Esophagus muscularis mucosa (tissue), 4 donors: Measurements from ENCODE around the gene ATAD5.

Experiments used
- CTCF ChIP-seq, 3 experiments: fragments of 200-600 bp in 2 of 3; fragments of 450-650 bp in 1 of 3; sonication (generic) in 2 of 3; IDR thresholded peaks; one replicate each; pipeline ENCODE4 v1.5.1; 2017 to 2019; ENCODE audit warnings: antibody characterized with exemption in 3 of 3, mild to moderate bottlenecking in 2 of 3, moderate library complexity in 1 of 3
- EP300 ChIP-seq: sonication (generic); formaldehyde crosslinking; IDR thresholded peaks from one replicate; pipeline ENCODE4 v1.6.1; 2017; ENCODE audit warnings: antibody characterized with exemption
- POLR2AphosphoS5 ChIP-seq, 2 donors: sonication (generic); formaldehyde crosslinking; IDR thresholded peaks; one replicate each; pipeline ENCODE4 v1.6.1; 2017; ENCODE audit warnings: antibody characterized with exemption in 2 of 2

- TF ChIP-seq POLR2AphosphoS5 (IDR thresholded peaks at IDR 0.05), result peak in 1 of 2 donors; percentile 31
- TF ChIP-seq EP300, result no peak
- TF ChIP-seq CTCF (IDR thresholded peaks at IDR 0.05), result no peak
These were observed 89.9 kb downstream of the ATAD5 start, which contains the start of gene ADAP2 for GRCh38 chr17:30921544-30922196.
